Keratinocyte (primary cell): ENCODE data around the gene OTUD6A. TPM values are rescaled to one million over a fixed set of nuclear protein-coding genes. Genes with fewer than 3 reads are reported as not detected.

Experiments
- DNase-seq: peaks from one replicate; pipeline ENCODE4 v3.0.0-alpha.2; 2011; ENCODE audit warnings: low read depth, missing footprints, low spot score
- FAIRE-seq: peaks from 2 replicates; lab custom pipeline; 2011; peaks lifted over from hg19 to GRCh38; lab: Jason Lieb, UNC
- H2AFZ ChIP-seq: 2 replicates; pipeline ENCODE4 v1.6.0; 2012; ENCODE audit warnings: low read length, control low read depth, inconsistent platforms; ENCODE audit not compliant: control insufficient read depth
- H3K27ac ChIP-seq: 2 replicates; pipeline ENCODE4 v1.5.1; 2011; ENCODE audit warnings: low read length; ENCODE audit not compliant: control insufficient read depth, insufficient read depth
- H3K27me3 ChIP-seq: 3 replicates; pipeline ENCODE4 v1.6.0; 2011; ENCODE audit warnings: low read length; ENCODE audit not compliant: control insufficient read depth, insufficient read depth; ENCODE audit errors: extremely low read depth
- H3K36me3 ChIP-seq, 2 experiments: 2 replicates in 1 of 2; 3 replicates in 1 of 2; pipeline ENCODE4 v1.5.1; 2011; ENCODE audit warnings: low read length in 2 of 2, mild to moderate bottlenecking in 1 of 2; ENCODE audit not compliant: control insufficient read depth in 2 of 2, insufficient read depth in 2 of 2; ENCODE audit errors: extremely low read depth in 1 of 2
- H3K4me1 ChIP-seq: 3 replicates; pipeline ENCODE4 v1.5.1; 2011; ENCODE audit warnings: low read length; ENCODE audit not compliant: control insufficient read depth, insufficient read depth; ENCODE audit errors: extremely low read depth
- H3K4me2 ChIP-seq: 3 replicates; pipeline ENCODE4 v1.6.0; 2011; ENCODE audit warnings: low read depth, low read length; ENCODE audit not compliant: control insufficient read depth, insufficient read depth; ENCODE audit errors: extremely low read depth
- H3K4me3 ChIP-seq, 3 experiments: fragments of 200-600 bp in 1 of 3; sonication (generic) in 1 of 3; 2 replicates in 2 of 3; 3 replicates in 1 of 3; pipeline ENCODE4 v1.5.1; 2011 to 2016; ENCODE audit warnings: low read length in 3 of 3, mild to moderate bottlenecking in 3 of 3, control low read depth in 2 of 3, inconsistent platforms in 1 of 3, low read depth in 1 of 3, mixed read lengths in 1 of 3, mixed run types in 1 of 3, moderate library complexity in 1 of 3; ENCODE audit not compliant: control insufficient read depth in 2 of 3, insufficient read depth in 2 of 3; ENCODE audit errors: extremely low read depth in 1 of 3
- H3K79me2 ChIP-seq: 2 replicates; pipeline ENCODE4 v1.6.0; 2012; ENCODE audit warnings: low read length; ENCODE audit not compliant: control insufficient read depth, insufficient read depth
- H3K9ac ChIP-seq: 3 replicates; pipeline ENCODE4 v1.6.0; 2011; ENCODE audit warnings: low read length; ENCODE audit not compliant: control insufficient read depth, insufficient read depth; ENCODE audit errors: extremely low read depth
- H3K9me1 ChIP-seq: 3 replicates; pipeline ENCODE4 v1.6.0; 2011; ENCODE audit warnings: low read length; ENCODE audit not compliant: control insufficient read depth, insufficient read depth; ENCODE audit errors: extremely low read depth
- H3K9me3 ChIP-seq: 2 replicates; pipeline ENCODE4 v1.5.1; 2012; ENCODE audit warnings: low read depth, low read length; ENCODE audit not compliant: control insufficient read depth
- H4K20me1 ChIP-seq: 3 replicates; pipeline ENCODE4 v1.6.0; 2011; ENCODE audit warnings: low read length; ENCODE audit not compliant: control insufficient read depth, insufficient read depth; ENCODE audit errors: extremely low read depth
- CTCF ChIP-seq, 3 experiments: IDR thresholded peaks in 1 of 3; conservative IDR thresholded peaks in 1 of 3; optimal IDR thresholded peaks in 1 of 3; 2 replicates in 2 of 3; 3 replicates in 1 of 3; pipeline versions ENCODE3 to v1.5.1; 2011; ENCODE audit warnings: low read length in 3 of 3, mild to moderate bottlenecking in 3 of 3, moderate library complexity in 2 of 3, control low read depth in 1 of 3, inconsistent platforms in 1 of 3; ENCODE audit not compliant: insufficient read depth in 2 of 3; ENCODE audit errors: extremely low read depth in 1 of 3
- EZH2 ChIP-seq: IDR thresholded peaks from one replicate; pipeline ENCODE4 v1.6.1; 2012; ENCODE audit warnings: inconsistent platforms, mild to moderate bottlenecking, low read length, moderate library complexity
- dilution Hi-C: fragments of 300-500 bp; cut with MboI; formaldehyde crosslinking; loops from one replicate; pipeline ENCODE4 v1.7.0; 2020; ENCODE audit warnings: low sequenced_read_pairs; ENCODE audit not compliant: extremely low pct_ligation_motif_present
- polyA plus RNA-seq, 5 experiments: library from polyadenylated mRNA; depleted of rRNA in 3 of 5; stranded (reverse) in 3 of 5; stranded (forward) in 1 of 5; unstranded in 1 of 5; fragments of >200 nt; gene quantifications; 1 replicate in 1 of 5; 2 replicates in 3 of 5; 3 replicates in 1 of 5; pipeline versions ENCODE4 v1.2.1 to v1.2.3, GENCODE V29; 2011 to 2012; ENCODE audit warnings: missing spikeins in 2 of 5, low read depth in 1 of 5, low replicate concordance in 1 of 5

OTUD6A gene
- polyA plus RNA-seq, 1 donor (not counting 4 experiments of a cell fraction or from before 2014, with no cell fraction given) = not detected

DNA sequence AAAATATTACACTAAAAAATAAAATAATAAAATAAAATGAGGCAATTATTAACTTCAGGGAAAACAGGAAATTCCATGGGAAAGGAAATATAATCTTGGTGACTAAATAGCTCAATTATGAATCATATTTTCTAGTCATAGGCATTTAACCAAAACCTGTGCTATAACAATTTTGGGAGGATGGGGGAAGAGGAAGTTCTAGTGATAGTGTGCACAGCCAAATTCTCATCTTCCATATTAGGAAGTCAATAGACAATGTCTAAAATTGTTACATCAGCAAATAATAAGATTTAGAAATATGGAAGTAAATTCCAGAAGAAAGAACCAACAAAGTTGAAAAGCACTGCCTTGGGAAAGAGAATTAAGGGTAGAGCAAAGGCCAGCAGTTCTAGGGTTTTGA, 15.3 kb upstream of the OTUD6A start:
- H3K27ac ChIP-seq = no peak overlapping the region
- no peaks in the 10 kb centered on the region for H4K20me1 ChIP-seq
- H3K27me3 ChIP-seq = no peaks in the 10 kb centered on the region
- H3K9ac ChIP-seq = no peak overlapping the region
- no peaks in the 10 kb centered on the region for H3K79me2 ChIP-seq
- DNase-seq (no peak), FAIRE-seq (no peak)
- no peak overlapping the region for H2AFZ ChIP-seq
- H3K4me3 ChIP-seq = no peak overlapping the region
- H3K36me3 ChIP-seq = no peaks in the 10 kb centered on the region
- H3K4me1 ChIP-seq = peaks cover 13% of the 10 kb centered on the region
- H3K4me2 ChIP-seq = no peak overlapping the region
- no peaks in the 10 kb centered on the region for H3K9me3 ChIP-seq
- H3K9me1 ChIP-seq = no peaks in the 10 kb centered on the region
- dilution Hi-C loops = no loop called here
- no peak for TF ChIP-seq EZH2
- TF ChIP-seq CTCF (optimal IDR thresholded peaks at IDR 0.05 in 1 of 3, IDR thresholded peaks at IDR 0.05 in 1 of 3, conservative IDR thresholded peaks at IDR 0.05 in 1 of 3; ENCODE audit: extremely low read depth in 1 of 3, insufficient read depth in 2 of 3, low read length in 3 of 3) = no peak

DNA sequence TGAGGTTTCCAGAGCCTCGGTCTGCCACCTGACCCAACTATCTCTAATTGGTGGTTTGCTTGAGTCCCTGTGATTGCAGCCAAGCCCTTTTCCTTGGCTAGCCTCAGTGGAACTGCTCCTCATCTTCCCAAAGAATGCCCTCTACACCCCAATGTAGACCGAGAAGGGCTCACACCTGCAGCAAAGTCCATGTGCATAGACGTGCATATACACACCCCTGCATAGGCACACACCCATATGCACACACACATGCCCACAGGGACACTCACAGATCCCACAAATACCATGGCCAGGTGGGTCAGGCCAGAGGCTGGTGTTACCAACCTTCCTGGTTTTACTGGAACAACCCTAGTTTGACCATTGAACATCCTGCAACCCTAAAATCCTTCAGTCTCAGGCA, 12.9 kb upstream of the OTUD6A start:
- H3K27me3 ChIP-seq = peaks cover 5% of the 10 kb centered on the region
- no peak overlapping the region for H2AFZ ChIP-seq
- no peaks in the 10 kb centered on the region for H4K20me1 ChIP-seq
- H3K4me1 ChIP-seq = peaks cover 13% of the 10 kb centered on the region
- dilution Hi-C loops = no loop called here
- H3K27ac ChIP-seq = no peak overlapping the region
- no peaks in the 10 kb centered on the region for H3K79me2 ChIP-seq
- FAIRE-seq (no peak), DNase-seq (no peak)
- TF ChIP-seq EZH2 (no peak), CTCF (optimal IDR thresholded peaks at IDR 0.05 in 1 of 3, IDR thresholded peaks at IDR 0.05 in 1 of 3, conservative IDR thresholded peaks at IDR 0.05 in 1 of 3; ENCODE audit: extremely low read depth in 1 of 3, insufficient read depth in 2 of 3, low read length in 3 of 3) (no peak)
- H3K9ac ChIP-seq = no peak overlapping the region
- H3K36me3 ChIP-seq = no peaks in the 10 kb centered on the region
- H3K9me1 ChIP-seq = no peaks in the 10 kb centered on the region
- no peaks in the 10 kb centered on the region for H3K9me3 ChIP-seq
- no peak overlapping the region for H3K4me3 ChIP-seq
- H3K4me2 ChIP-seq = no peak overlapping the region
